NCI-H69 (cell line): ENCODE data around the gene XXYLT1.

Experiments
- DNase-seq: peaks from one replicate; lab custom pipeline; 2025; lab: John Stamatoyannopoulos, UW

The XXYLT1 gene

DNA sequence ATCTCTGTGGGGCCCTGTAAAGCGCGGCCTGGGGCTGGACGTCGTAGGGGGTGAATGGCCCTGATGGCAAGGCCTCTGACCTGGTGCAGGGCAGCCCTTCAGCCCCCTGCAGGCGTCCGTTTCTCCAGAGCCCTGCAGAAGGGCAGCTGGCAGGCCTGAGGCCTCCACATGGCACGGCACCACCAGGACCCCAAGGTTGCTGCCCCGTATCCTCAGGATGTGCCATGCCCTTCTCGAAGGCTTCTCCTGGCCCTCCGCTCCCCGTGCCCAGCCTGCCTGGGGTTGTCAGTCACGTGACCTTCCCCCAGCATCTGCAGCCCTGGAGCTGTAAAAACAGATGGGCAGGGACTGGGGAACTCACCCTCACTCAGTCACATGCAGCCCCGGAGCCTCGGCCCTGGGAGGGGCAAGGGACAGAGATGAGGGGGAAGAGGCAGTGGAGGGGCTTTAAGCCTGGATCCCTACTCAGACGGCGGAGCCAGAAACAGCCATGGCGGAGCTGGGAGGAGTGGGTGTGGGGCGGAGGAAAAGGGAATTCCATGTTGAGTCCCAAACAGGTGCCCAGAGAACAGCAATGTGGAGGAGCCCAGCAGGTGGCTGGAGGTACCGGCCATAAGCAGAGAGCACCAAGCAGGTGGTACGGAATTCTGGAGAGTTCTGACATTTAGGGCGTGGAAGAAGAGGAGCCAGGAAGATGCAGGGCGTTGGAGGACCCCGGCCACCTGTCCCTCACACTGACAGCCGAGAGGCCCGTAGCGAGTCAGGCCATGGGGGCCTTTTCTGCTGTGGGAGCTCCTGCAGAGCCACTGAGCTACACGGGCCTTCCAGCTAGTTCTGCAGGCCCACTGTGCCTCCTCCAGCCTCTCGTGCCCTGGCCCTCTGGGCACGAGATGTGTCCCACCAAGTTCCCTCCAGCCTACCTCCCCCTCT lies 193.1 kb downstream of the XXYLT1 start:
- no peak for DNase-seq

DNA sequence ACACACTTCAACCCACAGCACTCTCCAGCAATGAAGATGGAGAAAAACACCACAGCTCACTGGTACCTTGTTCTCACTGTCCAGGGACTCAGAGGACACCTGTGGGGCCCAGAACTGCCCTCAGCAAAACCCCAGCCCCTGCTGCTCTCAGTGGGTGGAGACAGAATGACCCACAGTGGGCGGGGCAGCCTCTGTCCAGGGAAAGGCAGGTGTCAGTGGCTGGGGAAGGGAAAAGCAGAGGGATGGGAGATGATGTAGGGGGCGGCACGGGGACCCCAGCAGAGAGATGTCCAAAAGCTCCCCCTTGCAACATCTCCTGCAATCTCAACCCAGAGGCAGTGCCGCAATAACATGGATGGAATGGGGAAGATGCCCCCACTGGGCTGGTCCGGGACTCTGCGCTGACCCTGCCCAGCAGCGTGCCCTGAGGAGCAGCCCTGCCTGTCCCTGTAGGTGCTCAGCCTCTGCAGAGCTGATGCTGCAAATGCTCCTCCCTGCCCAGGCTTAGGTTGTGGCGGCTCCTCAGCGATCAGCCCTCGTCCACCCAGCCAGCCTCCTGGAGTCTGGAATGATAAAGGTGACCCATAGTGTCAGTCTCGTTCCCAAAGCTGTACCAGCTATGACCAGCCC lies 193.9 kb downstream of the XXYLT1 start:
- no peak for DNase-seq

GRCh38 chr3:195075941-195076875 lies 194.8 kb downstream of the XXYLT1 start:
- DNase-seq: no peak

DNA sequence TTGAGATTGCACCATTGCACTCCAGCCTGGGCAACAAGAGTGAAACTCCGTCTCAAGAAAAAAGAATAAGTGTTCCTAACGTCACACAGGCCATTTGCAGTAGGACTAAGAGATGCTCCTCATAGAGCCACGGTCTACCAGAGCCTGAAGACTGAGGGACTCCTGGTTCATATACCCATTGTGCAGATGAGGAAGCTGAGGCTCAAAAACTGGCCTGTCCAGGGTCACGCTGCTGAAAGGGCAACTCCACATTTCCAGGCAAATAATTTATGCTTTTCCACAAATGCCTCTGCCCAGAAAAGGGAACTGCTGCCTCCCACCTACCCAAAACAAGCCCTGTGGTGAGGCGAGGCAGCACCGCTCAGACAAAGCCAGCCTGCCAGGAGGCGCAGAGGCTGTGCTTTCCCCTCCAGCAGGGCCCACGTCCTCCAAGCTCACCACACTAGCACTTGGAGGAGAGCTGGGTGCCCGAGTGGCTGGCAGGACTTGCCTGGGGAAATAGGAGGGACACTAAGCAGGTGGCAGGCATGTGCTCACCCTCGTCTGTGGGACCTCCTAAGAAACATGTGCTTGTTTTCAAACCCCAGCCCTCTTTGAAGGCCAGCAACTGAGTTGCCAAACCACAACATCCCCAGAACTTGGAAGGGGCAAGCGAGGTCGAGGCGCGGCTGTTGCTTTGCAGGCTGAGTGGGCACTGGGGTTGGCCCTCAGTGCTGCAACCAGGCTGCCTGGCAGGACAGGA lies 195.6 kb downstream of the XXYLT1 start:
- no peak for DNase-seq

DNA sequence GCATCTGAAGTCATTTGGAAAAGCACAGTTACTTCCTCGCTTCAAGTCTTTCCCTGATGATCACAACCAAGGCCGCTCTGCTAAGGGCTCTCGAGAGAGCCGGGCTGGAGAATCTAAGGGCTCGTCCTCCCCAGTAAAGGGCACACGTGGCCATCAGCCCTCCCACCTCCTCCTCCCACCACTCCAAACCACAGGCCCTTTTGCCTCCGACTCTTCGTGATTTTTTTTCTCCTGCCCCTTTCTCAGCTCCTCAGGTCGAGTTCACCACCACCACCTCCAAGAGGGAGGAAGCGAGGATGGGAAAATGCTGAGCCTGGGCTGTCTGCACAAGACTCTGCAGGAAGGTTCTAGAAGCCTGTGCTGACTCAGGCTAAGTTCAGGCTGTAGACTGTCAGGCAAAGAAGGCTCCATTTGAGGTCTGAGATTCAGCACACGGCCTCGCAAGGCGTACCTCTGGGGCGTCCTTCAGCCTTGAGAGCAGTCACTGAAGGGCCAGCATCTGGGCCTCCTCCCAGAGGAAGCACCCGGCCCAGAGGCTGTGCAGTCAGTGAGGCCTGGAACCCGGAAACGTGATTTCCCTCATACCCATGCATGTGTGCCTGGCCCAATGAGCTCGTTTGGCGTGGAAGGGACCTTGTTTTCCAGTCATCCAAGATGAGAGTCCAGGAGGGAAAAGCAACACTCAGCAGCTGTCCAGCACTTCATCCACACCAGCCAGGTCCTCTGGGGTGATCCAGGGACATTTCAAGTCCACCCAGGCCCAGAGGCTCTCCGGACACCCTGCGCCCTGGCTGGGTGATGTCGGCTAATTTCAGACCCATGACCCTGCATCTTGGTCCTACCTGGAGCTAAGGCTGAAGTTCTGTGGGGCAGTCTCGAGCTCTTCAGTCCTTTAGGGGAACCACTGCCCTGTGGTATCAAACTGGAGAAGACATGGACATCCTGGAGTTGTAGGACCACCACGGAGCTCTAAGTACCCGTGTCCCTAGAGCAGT lies 196.8 kb downstream of the XXYLT1 start:
- no peak for DNase-seq

- no peak for DNase-seq
Measured at GRCh38 chr3:195072916-195073564, 197.9 kb downstream of the XXYLT1 start.

GRCh38 chr3:195071916-195072820 lies 198.8 kb downstream of the XXYLT1 start:
- no peak for DNase-seq

- no peak for DNase-seq
Measured at GRCh38 chr3:195071011-195071728, 199.8 kb downstream of the XXYLT1 start.

DNA sequence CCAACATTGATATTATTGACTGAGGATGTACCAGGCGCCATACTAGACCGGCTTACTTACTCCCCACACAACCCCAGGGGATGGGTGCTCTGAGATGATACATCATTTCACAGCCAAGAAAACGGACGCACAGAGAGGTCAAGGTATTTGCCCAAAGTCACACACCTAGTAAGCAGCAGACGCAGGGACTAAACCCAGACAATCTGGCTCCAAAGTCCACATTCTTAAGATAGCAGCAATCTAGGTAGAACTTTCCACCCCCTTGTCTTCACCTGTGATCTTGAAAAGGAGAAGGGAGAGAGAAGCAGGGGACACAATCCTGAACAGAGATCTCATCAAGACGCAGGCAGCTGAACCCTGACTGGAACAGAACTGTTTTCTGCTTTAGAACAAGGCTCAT lies 200.6 kb downstream of the XXYLT1 start:
- DNase-seq: no peak

DNA sequence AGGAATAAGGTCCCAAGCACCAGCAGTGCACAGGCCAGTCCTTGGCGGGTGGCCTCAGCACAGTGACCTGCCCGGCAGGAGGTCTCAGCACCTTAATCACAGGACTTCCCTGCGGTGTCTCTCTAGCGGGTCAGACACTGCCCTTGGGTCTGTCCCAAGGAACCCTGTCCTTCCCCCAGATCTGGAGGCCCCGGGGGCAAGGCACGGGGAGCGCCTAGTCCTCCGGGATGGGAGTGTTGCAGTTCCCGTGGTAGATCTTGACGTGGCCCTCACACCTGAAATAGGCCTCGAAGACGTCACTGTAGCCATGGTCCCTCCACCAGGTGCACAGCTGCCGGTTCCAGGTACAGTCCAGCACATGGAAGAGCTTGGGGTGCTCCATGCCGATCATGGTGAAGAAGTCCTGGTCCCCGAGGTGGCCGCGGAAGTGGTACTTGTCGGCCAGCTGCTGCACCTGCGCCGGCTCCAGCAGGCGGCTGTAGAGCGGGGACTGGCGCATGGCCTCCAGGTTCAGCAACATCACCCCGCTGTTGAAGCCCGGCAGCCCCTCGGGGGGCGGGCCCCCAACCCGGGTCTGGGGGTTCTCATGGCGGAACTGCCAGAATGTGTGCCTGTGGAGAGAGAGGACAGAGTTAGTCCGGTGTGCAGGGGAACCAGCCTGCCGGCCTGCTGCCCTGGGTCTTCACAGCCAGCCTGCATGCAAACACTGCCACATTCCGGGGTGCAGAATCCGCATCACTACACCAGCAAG lies 201.3 kb downstream of the XXYLT1 start:
- no peak for DNase-seq

DNA sequence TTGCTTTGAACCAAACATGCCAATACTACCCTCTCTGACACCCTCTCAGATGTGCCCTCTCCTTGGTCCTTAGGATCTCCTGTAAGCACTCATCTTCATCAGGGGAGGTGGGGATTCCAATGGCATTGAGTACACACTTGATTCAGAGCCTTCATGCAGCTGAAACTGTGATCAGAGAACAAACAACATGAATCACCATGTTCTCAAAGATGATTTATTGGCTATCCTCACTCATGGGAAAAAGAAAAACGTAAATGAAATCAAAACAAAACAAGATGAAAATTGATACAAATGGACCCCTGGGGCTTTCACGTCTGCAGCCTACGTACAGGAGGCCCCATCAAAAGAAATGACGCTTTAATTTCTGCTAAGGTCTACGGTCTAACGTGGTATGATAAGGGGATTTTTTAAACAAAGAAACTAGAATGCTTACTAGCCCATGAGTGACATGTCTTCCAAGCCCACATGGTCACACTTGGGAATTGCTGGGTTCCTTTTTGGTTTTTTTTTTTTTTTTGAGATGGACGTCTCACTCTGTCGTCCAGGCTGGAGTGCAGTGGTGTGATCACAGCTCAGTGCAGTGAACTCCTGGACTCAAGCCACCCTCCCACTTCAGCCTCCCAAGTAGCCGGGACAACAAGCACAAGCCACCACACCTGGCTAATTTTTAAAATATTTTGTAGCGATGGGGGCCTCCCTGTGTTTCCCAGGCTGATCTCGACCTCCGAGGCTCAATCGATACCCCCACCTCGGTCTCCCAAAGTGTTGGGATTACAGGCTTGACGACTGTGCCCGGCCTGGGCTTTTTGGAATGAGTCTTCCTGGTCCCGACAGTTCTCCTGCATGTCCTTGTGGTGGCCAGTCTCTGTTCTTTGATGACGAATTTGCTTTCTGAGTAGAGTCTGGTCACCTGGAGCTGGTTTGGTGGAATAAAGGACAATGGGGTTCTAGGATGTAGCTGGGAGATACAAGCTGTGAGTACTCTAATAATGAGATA lies 202.6 kb downstream of the XXYLT1 start:
- DNase-seq: peak; percentile 24

GRCh38 chr3:195066441-195066841 lies 204.5 kb downstream of the XXYLT1 start:
- DNase-seq: no peak

- DNase-seq: no peak
Measured at GRCh38 chr3:195065864-195066185, 205.1 kb downstream of the XXYLT1 start.

DNA sequence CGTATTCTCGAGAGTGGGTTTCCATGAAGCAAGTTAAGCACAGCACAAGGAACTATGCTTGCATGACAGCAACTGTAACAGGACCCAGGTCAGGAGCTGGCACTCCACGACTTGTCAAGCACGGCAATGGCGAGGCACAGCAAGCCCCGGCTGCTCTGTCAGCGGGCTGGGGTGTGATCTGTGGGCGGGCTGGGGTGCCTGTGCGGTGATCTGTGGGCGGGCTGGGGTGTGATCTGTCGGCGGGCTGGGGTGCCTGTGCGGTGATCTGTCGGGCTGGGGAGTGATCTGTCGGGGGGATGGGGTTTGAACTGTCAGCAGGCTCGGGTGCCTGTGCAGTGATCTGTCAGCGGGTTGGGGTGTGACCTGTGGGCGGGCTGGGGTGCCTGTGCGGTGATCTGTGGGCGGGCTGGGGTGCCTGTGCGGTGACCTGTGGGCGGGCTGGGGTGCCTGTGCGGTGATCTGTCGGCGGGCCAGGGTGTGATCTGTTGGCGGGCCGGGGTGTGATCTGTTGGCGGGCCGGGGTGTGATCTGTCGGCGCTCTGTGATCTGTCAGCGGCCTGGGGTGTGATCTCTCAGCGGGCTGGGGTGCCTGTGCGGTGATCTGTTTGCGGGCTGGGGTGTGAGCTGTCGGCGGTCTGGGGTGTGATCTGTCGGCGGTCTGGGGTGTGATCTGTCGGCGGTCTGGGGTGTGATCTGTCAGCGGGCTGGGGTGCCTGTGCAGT lies 205.7 kb downstream of the XXYLT1 start:
- DNase-seq: no peak

- no peak for DNase-seq
Measured at GRCh38 chr3:195064300-195064931, 206.5 kb downstream of the XXYLT1 start.
